Measurements from ENCODE around the gene KCNH3.

- TF ChIP-seq EZH2 (IDR thresholded peaks at IDR 0.05; ENCODE audit: borderline replicate concordance, low read length) (no peak), CTCF (conservative IDR thresholded peaks at IDR 0.05 in 1 of 2, IDR thresholded peaks at IDR 0.05 in 1 of 2; ENCODE audit: extremely low read depth in 1 of 2, insufficient read depth in 1 of 2, low read depth in 1 of 2, low read length in 2 of 2) (no peak)
Observed at GRCh38 chr12:49531745-49532144, 7.1 kb upstream of the KCNH3 start.
